ENCODE data around the gene SUCO.

Gene SUCO

GRCh38 chr1:172629638-172630037 is 96.7 kb downstream of the SUCO start:
- Histone ChIP-seq H3K36me3 (ENCODE audit: control insufficient read depth, insufficient read depth, low read length) (no peaks in the 10 kb centered on the region), H3K27ac (ENCODE audit: low read depth, low read length) (no peak overlapping the region), H3K4me3 (ENCODE audit: low read depth, low read length) (no peak overlapping the region), H3K4me1 (ENCODE audit: control insufficient read depth, insufficient read depth, low read length) (no peaks in the 10 kb centered on the region), H3K9ac (ENCODE audit: low read length) (no peak overlapping the region), H3K27me3 (ENCODE audit: control insufficient read depth, insufficient read depth, low read length) (no peaks in the 10 kb centered on the region), H3K9me3 (ENCODE audit: control insufficient read depth, insufficient read depth, low read depth, low read length) (peaks cover 12% of the 10 kb centered on the region)

GRCh38 chr1:172630056-172630818 is 97.3 kb downstream of the SUCO start:
- H3K9ac ChIP-seq (ENCODE audit: low read length), result no peak overlapping the region
- H3K4me1 ChIP-seq (ENCODE audit: control insufficient read depth, insufficient read depth, low read length), result no peaks in the 10 kb centered on the region
- H3K27ac ChIP-seq (ENCODE audit: low read depth, low read length), result no peak overlapping the region
- H3K9me3 ChIP-seq (ENCODE audit: control insufficient read depth, insufficient read depth, low read depth, low read length), result peaks cover 12% of the 10 kb centered on the region
- H3K4me3 ChIP-seq (ENCODE audit: low read depth, low read length), result no peak overlapping the region
- no peaks in the 10 kb centered on the region for H3K27me3 ChIP-seq (ENCODE audit: control insufficient read depth, insufficient read depth, low read length)
- no peaks in the 10 kb centered on the region for H3K36me3 ChIP-seq (ENCODE audit: control insufficient read depth, insufficient read depth, low read length)

GRCh38 chr1:172630868-172631267 is 97.9 kb downstream of the SUCO start:
- Histone ChIP-seq H3K9ac (ENCODE audit: low read length) (no peak overlapping the region), H3K27me3 (ENCODE audit: control insufficient read depth, insufficient read depth, low read length) (no peaks in the 10 kb centered on the region), H3K4me3 (ENCODE audit: low read depth, low read length) (no peak overlapping the region), H3K27ac (ENCODE audit: low read depth, low read length) (no peak overlapping the region), H3K36me3 (ENCODE audit: control insufficient read depth, insufficient read depth, low read length) (no peaks in the 10 kb centered on the region), H3K4me1 (ENCODE audit: control insufficient read depth, insufficient read depth, low read length) (no peaks in the 10 kb centered on the region), H3K9me3 (ENCODE audit: control insufficient read depth, insufficient read depth, low read depth, low read length) (peaks cover 12% of the 10 kb centered on the region)

- Histone ChIP-seq H3K9ac (ENCODE audit: low read length) (no peak overlapping the region), H3K4me1 (ENCODE audit: control insufficient read depth, insufficient read depth, low read length) (peaks cover 11% of the 10 kb centered on the region; the same call in 1 of the 2 replicates), H3K9me3 (ENCODE audit: control insufficient read depth, insufficient read depth, low read depth, low read length) (peaks cover 6% of the 10 kb centered on the region; the same call in 1 of the 2 replicates), H3K27ac (ENCODE audit: low read depth, low read length) (no peak overlapping the region), H3K4me3 (ENCODE audit: low read depth, low read length) (no peak overlapping the region), H3K27me3 (ENCODE audit: control insufficient read depth, insufficient read depth, low read length) (no peaks in the 10 kb centered on the region), H3K36me3 (ENCODE audit: control insufficient read depth, insufficient read depth, low read length) (no peaks in the 10 kb centered on the region)
These were observed 104.6 kb downstream of the SUCO start for GRCh38 chr1:172637522-172637921.

GRCh38 chr1:172638249-172638648 is 105.3 kb downstream of the SUCO start:
- no peak overlapping the region for H3K9ac ChIP-seq (ENCODE audit: low read length)
- H3K27me3 ChIP-seq (ENCODE audit: control insufficient read depth, insufficient read depth, low read length), result no peaks in the 10 kb centered on the region
- peaks cover 11% of the 10 kb centered on the region; the same call in 1 of the 2 replicates for H3K4me1 ChIP-seq (ENCODE audit: control insufficient read depth, insufficient read depth, low read length)
- H3K4me3 ChIP-seq (ENCODE audit: low read depth, low read length), result no peak overlapping the region
- peaks cover 5% of the 10 kb centered on the region; the same call in 1 of the 2 replicates for H3K9me3 ChIP-seq (ENCODE audit: control insufficient read depth, insufficient read depth, low read depth, low read length)
- no peaks in the 10 kb centered on the region for H3K36me3 ChIP-seq (ENCODE audit: control insufficient read depth, insufficient read depth, low read length)
- no peak overlapping the region; the same call in 1 of the 2 replicates for H3K27ac ChIP-seq (ENCODE audit: low read depth, low read length)

GRCh38 chr1:172638885-172639831 is 106.2 kb downstream of the SUCO start:
- H3K27me3 ChIP-seq (ENCODE audit: control insufficient read depth, insufficient read depth, low read length), result no peaks in the 10 kb centered on the region
- no peak overlapping the region for H3K4me3 ChIP-seq (ENCODE audit: low read depth, low read length)
- H3K27ac ChIP-seq (ENCODE audit: low read depth, low read length), result no peak overlapping the region; the same call in 1 of the 2 replicates
- H3K9me3 ChIP-seq (ENCODE audit: control insufficient read depth, insufficient read depth, low read depth, low read length), result peaks cover 5% of the 10 kb centered on the region; the same call in 1 of the 2 replicates
- peaks cover 11% of the 10 kb centered on the region; the same call in 1 of the 2 replicates for H3K4me1 ChIP-seq (ENCODE audit: control insufficient read depth, insufficient read depth, low read length)
- H3K9ac ChIP-seq (ENCODE audit: low read length), result no peak overlapping the region
- H3K36me3 ChIP-seq (ENCODE audit: control insufficient read depth, insufficient read depth, low read length), result no peaks in the 10 kb centered on the region

- Histone ChIP-seq H3K9me3 (ENCODE audit: control insufficient read depth, insufficient read depth, low read depth, low read length) (peaks cover 5% of the 10 kb centered on the region; the same call in 1 of the 2 replicates), H3K4me3 (ENCODE audit: low read depth, low read length) (no peak overlapping the region), H3K9ac (ENCODE audit: low read length) (no peak overlapping the region), H3K4me1 (ENCODE audit: control insufficient read depth, insufficient read depth, low read length) (peaks cover 11% of the 10 kb centered on the region; the same call in 1 of the 2 replicates), H3K27me3 (ENCODE audit: control insufficient read depth, insufficient read depth, low read length) (no peaks in the 10 kb centered on the region), H3K27ac (ENCODE audit: low read depth, low read length) (no peak overlapping the region), H3K36me3 (ENCODE audit: control insufficient read depth, insufficient read depth, low read length) (no peaks in the 10 kb centered on the region)
These were observed 107.2 kb downstream of the SUCO start for GRCh38 chr1:172640111-172640510.

- H3K9me3 ChIP-seq (ENCODE audit: control insufficient read depth, insufficient read depth, low read depth, low read length), result peaks cover 5% of the 10 kb centered on the region; the same call in 1 of the 2 replicates
These were observed 108.5 kb downstream of the SUCO start for GRCh38 chr1:172641492-172641891.

GRCh38 chr1:172642970-172643369 is 110.0 kb downstream of the SUCO start:
- no peak overlapping the region for H3K27ac ChIP-seq (ENCODE audit: low read depth, low read length)
- H3K9me3 ChIP-seq (ENCODE audit: control insufficient read depth, insufficient read depth, low read depth, low read length), result no peaks in the 10 kb centered on the region
- H3K36me3 ChIP-seq (ENCODE audit: control insufficient read depth, insufficient read depth, low read length), result no peaks in the 10 kb centered on the region
- no peak overlapping the region for H3K4me3 ChIP-seq (ENCODE audit: low read depth, low read length)
- H3K9ac ChIP-seq (ENCODE audit: low read length), result no peak overlapping the region
- H3K27me3 ChIP-seq (ENCODE audit: control insufficient read depth, insufficient read depth, low read length), result no peaks in the 10 kb centered on the region
- peaks cover 11% of the 10 kb centered on the region; the same call in 1 of the 2 replicates for H3K4me1 ChIP-seq (ENCODE audit: control insufficient read depth, insufficient read depth, low read length)

More at GRCh38 chr1:172641492-172641891, 108.5 kb downstream of the SUCO start:
- no peak overlapping the region for H3K9ac ChIP-seq (ENCODE audit: low read length)
- no peak overlapping the region for H3K27ac ChIP-seq (ENCODE audit: low read depth, low read length)
- peaks cover 11% of the 10 kb centered on the region; the same call in 1 of the 2 replicates for H3K4me1 ChIP-seq (ENCODE audit: control insufficient read depth, insufficient read depth, low read length)
- no peaks in the 10 kb centered on the region for H3K36me3 ChIP-seq (ENCODE audit: control insufficient read depth, insufficient read depth, low read length)
- no peak overlapping the region for H3K4me3 ChIP-seq (ENCODE audit: low read depth, low read length)
- H3K27me3 ChIP-seq (ENCODE audit: control insufficient read depth, insufficient read depth, low read length), result no peaks in the 10 kb centered on the region

GRCh38 chr1:172646653-172647052 is 113.7 kb downstream of the SUCO start:
- Histone ChIP-seq H3K27ac (ENCODE audit: low read depth, low read length) (no peak overlapping the region), H3K27me3 (ENCODE audit: control insufficient read depth, insufficient read depth, low read length) (no peaks in the 10 kb centered on the region), H3K9me3 (ENCODE audit: control insufficient read depth, insufficient read depth, low read depth, low read length) (no peaks in the 10 kb centered on the region), H3K36me3 (ENCODE audit: control insufficient read depth, insufficient read depth, low read length) (no peaks in the 10 kb centered on the region), H3K9ac (ENCODE audit: low read length) (no peak overlapping the region), H3K4me1 (ENCODE audit: control insufficient read depth, insufficient read depth, low read length) (no peaks in the 10 kb centered on the region), H3K4me3 (ENCODE audit: low read depth, low read length) (no peak overlapping the region)

Measured in HUES6 (cell line).